Stimulated activated CD4-positive, alpha-beta T cell treated with anti-CD3 and anti-CD28 coated beads, TNF-alpha, amount 100 ng/mL, for 1 hour (primary cell): ENCODE measurements around the gene DCC.

Experiments
- DNase-seq, 3 donors: peaks; one replicate each; pipeline ENCODE4 v3.0.0-alpha.2; 2020; ENCODE audit warnings: low read depth in 3 of 3, low spot score in 1 of 3

DCC gene

DNA sequence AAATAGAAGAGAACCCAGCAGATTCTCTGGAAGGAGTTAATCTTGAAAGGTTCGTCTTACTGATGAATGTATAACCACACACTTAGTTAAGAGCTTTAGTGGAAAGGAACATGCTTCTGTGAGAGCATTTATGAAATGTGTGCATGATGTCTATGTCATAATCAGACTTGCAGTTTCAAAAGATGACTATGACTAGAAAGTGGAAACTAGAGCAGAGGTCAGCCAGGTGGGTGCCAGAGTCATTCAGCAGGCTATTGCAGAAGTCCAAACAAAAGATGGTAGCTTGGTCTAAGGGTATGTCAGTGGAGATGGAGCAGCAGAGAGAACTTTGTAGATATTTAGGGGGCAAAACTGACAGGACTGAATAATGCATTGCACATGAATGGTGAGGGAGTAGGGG lies 825.8 kb downstream of the DCC start:
- no peak for DNase-seq

DNA sequence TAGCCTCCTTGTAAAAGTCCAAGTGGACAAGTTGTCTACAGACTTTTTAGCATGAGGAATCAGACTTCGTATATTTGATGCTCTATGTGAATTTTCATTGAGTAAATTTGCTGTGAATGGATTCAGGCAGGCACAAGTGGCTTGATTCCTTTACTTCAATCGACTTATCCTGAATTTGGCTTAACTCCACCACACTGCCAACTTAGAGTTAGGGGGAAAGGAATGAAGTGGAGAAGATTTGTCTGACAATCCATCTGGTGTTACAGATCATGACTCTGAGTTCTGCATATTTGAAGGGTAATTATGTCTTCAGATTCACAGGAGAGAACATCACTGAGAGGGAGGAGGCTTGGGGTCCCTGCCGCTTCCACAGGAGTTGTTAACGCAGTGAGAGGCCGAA lies 829.3 kb downstream of the DCC start:
- DNase-seq = no peak

- no peak for DNase-seq
Observed at GRCh38 chr18:53191634-53192033, 851.6 kb downstream of the DCC start.

GRCh38 chr18:53193870-53194269 lies 853.9 kb downstream of the DCC start:
- no peak for DNase-seq

GRCh38 chr18:53219853-53220252 lies 879.9 kb downstream of the DCC start:
- no peak for DNase-seq

DNA sequence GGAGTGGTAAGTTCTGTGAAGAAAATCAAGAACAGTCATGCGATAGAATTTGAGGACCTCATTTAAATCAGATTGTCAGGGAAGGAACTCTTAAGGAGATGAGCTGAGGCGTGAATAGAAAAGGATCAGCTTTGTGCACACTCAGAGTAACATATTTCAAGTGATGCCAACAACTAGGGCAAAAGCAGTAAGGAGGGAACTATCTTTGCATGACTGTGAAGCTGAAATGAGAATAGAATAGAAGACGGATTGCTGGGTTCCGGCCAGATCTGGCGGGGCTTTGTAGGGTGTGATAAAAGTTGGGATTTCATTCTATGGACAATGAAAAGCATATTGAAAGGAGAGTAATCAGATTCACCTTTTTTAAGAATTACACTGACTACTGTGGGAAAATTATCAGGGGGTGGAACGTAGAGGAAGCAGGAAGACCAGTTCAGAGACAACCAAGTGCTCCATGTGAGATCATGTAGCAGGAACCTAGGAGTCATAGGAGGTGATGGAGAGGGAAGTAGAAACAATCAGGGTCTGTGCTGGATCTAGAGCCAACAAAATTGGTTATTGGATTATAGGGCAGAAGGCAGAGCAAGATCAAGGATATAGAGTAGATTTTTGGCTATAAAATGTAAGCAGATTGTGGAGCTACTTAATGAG lies 884.3 kb downstream of the DCC start:
- DNase-seq = no peak

DNA sequence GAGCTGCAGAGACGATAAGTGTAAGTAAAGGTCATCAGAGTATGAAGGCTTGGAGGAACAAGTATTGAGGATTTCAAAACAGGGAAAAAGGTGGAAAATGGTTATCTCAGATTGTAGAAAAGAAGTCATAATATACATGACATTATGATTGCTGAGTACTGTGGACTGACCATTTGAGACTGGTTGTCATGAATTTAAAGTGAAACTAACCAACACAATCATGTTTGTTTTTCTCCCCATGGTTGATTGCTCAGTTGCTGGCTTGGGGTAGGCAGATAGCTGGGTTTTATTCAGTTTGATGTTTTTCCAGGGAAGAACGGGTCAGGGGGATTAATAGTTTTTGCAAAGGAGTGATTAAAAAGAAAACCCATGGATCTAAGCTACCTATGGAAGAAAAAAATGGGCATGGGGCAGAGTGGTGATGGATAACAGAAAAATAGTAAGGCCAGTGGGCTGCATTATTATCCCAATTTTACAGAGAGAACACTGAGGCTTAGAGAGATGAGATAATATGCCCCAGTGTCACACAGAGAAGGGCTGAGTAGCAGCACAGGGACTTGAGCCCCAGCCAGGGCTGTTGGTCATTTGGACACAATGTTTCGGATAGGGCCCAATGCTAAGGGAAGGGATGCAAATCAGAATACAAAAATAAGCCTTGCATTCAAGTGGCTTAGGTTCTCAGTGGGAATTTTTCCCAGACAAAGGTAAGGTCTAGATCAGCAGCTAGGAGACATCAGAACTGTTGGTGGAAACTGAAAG lies 885.7 kb downstream of the DCC start:
- DNase-seq = no peak

- DNase-seq = no peak
Observed at GRCh38 chr18:53234610-53235009, 894.6 kb downstream of the DCC start.

- no peak for DNase-seq
Observed at GRCh38 chr18:53241161-53241560, 901.2 kb downstream of the DCC start.

GRCh38 chr18:53253789-53254188 lies 913.8 kb downstream of the DCC start:
- no peak for DNase-seq

GRCh38 chr18:53254265-53254664 lies 914.3 kb downstream of the DCC start:
- no peak for DNase-seq

- no peak for DNase-seq
Observed at GRCh38 chr18:53261241-53261640, 921.2 kb downstream of the DCC start.

DNA sequence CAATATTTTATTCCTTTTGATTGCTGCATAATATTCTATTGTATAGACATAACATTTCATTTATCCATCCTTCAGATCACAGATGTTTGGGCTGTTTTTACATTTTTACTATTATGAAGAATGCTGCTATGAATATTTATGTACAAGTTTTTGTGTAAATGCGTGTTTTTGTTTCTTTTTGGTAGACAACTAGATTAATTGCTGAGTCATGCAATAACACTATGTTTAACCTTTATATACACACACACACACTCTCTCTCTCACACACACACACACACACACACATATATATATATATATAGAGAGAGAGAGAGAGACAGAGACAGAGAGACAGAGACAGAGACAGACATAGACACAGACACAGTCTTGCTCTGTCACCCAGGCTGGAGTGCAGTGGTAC lies 926.9 kb downstream of the DCC start:
- no peak for DNase-seq

DNA sequence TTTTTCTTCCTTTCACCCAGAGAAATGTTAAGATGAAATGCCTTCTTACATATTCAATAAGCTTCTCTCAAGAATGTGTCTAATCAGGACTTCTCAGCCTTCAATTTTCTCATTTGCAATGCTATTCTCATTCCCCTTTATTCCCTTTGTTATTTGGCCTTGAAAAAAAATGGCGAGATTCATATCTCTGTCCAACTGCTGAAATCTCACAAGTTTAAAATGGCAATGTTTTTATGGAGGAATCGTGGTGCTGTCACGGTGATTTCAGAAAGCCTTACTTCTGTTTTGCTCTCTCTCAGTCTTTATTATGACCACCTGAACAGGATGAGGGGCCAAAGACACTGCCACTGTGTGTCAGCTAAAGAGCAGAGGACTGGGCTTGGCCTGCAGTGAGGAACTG lies 928.5 kb downstream of the DCC start:
- DNase-seq = no peak

- DNase-seq = no peak
Observed at GRCh38 chr18:53281406-53281805, 941.4 kb downstream of the DCC start.

DNA sequence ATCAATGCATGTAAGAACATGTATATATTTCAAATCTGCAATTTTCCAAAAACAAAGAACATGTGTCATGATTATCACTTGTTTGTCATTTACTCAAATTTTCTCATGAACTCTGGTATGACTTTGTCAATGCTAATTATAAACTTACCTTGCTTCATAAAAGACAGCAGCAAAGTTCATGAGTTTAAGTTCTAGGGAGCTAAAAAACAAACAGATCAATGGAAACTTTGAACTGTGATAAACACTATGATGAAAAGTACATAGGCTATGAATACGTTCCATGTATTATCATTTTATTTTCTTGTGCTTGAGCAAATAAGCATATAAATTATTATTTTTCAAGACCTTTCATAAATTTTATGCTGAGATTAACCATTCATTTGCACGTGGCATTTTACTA lies 943.7 kb downstream of the DCC start:
- no peak for DNase-seq

- DNase-seq = no peak
Observed at GRCh38 chr18:53305461-53305860, 965.5 kb downstream of the DCC start.

DNA sequence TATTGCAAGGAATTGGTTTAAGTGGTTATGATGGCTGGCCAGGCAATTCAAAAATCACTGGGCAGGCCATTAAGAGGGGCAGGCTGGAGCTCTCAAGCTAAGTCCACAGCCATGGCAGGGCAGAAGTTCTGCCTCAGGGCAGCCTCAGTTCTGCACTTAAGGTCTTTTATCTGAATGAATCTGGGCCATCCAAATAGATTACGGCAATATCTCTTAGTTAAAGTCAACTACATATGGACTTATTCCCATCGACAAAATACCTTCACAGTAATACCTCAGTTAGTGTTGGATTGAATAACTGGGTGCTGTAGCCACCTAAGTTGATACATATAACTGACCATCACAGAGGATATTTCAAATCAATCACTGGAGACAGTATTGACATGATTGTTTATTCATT lies 979.6 kb downstream of the DCC start:
- no peak for DNase-seq

GRCh38 chr18:53322163-53322562 lies 982.2 kb downstream of the DCC start:
- no peak for DNase-seq

- no peak for DNase-seq
Observed at GRCh38 chr18:53324353-53324752, 984.4 kb downstream of the DCC start.

DNA sequence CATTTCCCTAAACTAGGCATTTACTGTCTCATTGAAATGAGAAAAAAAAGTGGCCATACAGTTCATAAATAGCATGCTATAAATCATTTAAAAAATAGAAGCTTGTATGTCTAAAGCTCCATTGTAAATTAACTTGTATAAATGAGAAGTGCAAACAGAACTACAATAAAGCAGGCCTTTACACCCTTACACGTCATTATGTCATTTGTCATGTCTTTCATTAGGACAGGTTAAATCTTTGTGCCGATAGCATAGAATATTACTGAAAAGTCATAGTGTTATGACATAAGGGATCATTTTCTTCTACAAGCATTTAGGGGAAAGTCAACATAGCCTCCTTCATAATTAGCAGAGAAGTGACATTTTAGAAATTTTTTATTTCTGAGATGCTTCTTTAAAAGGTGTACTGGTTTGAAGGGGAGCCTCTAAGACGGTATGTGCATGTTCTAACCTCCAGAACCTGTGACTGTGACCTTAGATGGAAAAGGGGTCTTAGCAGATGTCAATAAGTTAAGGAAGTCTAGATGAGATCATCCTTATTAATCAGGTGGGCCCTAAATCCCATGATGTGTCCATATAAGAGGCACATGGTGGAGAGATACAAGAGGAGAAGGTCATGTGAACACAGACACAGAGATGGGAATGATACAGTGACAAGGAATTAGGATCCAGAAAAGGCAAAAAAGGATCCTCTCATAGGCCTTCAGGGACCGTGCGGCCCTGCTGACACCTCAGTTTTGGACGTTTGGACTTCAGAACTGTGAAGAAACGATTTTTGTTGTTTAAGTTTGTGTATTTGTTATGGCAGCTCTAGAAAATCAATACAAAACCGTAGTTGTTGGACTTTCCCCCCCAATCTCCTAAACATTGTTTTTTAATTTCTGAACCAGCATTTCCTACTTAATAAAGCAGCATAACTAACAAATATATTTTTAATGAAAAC lies 1020.8 kb downstream of the DCC start:
- DNase-seq = no peak

DNA sequence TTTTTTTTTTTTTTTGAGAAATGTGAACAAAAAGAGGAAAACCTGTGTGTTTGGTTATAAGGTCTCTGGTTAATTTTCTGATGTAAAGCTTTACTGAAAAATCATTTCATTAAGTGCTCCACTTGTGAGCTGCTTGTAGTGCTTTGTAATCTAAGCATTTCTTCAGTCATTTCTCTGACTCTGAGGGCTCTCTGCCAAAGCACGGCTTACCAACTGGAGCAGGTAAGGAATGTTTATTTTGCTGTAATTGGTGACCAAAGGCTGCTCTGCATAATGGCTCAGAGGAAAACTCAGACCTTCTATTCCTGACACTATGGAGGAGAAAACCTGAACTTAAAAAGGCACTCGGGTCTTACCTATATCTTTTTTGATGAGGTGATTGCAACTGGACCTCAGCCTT lies 1035.6 kb downstream of the DCC start:
- no peak for DNase-seq
